Heart left ventricle (tissue), 16 donors: ENCODE results near the gene GDAP1L1. TPM values are rescaled to one million over a fixed set of nuclear protein-coding genes. Genes with fewer than 3 reads are reported as not detected.
"Not testable (repeated sequence)": the region's sequence is repeated elsewhere in the genome, so short reads cannot be mapped to it uniquely, and the experiment has no call there.

Experiments used
- ATAC-seq, 4 donors: fragments of 200-7000 bp; cut with Tn5 transposase; one replicate each; pipeline ENCODE4 v1.9.1; 2020 to 2022; ENCODE audit warnings: moderate library complexity in 4 of 4, mild to moderate bottlenecking in 3 of 4, moderate number of reproducible peaks in 1 of 4
- DNase-seq, 5 donors: peaks; one replicate each; pipeline ENCODE4 v3.0.0-alpha.2; 2020
- H3K27ac ChIP-seq, 12 donors: fragments of 200-600 bp; sonication (generic) in 4 of 12; one replicate each; pipeline versions ENCODE4 v1.5.0 to v1.8.0; 2016 to 2022; ENCODE audit warnings: mild to moderate bottlenecking in 2 of 12
- H3K27me3 ChIP-seq, 9 donors: fragments of 200-600 bp; sonication (generic) in 2 of 9; one replicate each; pipeline versions ENCODE4 v1.5.1 to v1.8.0; 2016 to 2022; ENCODE audit warnings: mild to moderate bottlenecking in 3 of 9
- H3K36me3 ChIP-seq, 9 donors: fragments of 200-600 bp; sonication (generic) in 2 of 9; one replicate each; pipeline versions ENCODE4 v1.5.0 to v1.8.0; 2018 to 2022; ENCODE audit warnings: mild to moderate bottlenecking in 2 of 9
- H3K4me1 ChIP-seq, 12 donors: fragments of 200-600 bp; sonication (generic) in 4 of 12; one replicate each; pipeline versions ENCODE4 v1.5.0 to v1.8.0; 2016 to 2022; ENCODE audit warnings: mild to moderate bottlenecking in 3 of 12
- H3K4me3 ChIP-seq, 12 donors: fragments of 200-600 bp; sonication (generic) in 4 of 12; one replicate each; pipeline versions ENCODE4 v1.5.0 to v1.8.0; 2017 to 2022; ENCODE audit warnings: mild to moderate bottlenecking in 9 of 12, moderate library complexity in 4 of 12
- H3K9me3 ChIP-seq, 12 donors: fragments of 200-600 bp; sonication (generic) in 4 of 12; one replicate each; pipeline versions ENCODE4 v1.5.0 to v1.8.0; 2016 to 2022; ENCODE audit warnings: mild to moderate bottlenecking in 1 of 12
- CTCF ChIP-seq, 12 donors: fragments of 200-600 bp; sonication (generic) in 4 of 12; IDR thresholded peaks; one replicate each; pipeline versions ENCODE4 v1.5.0 to v1.8.0; 2018 to 2022; ENCODE audit warnings: antibody characterized with exemption in 12 of 12, mild to moderate bottlenecking in 5 of 12
- POLR2A ChIP-seq, 2 donors: fragments of 450-650 bp; IDR thresholded peaks; one replicate each; pipeline ENCODE4 v1.6.1; 2017; ENCODE audit warnings: antibody characterized with exemption in 2 of 2, mild to moderate bottlenecking in 2 of 2, moderate library complexity in 2 of 2
- WGBS, 4 donors: extraction: QIAGEN DNeasy Blood & Tissue Kit in 2 of 4; methylation state at CpG; one replicate each; pipeline versions ENCODE4 v1.1.5 to v1.1.7; 2013 to 2018; 5-methylcytosine and 5-hydroxymethylcytosine counted together
- intact Hi-C, 10 donors: fragments of 100-400 bp; cut with DNase I; formaldehyde crosslinking; loops; one replicate each; pipeline versions ENCODE4 v1.11.1 to v1.14.2; 2022
- polyA plus RNA-seq, 2 donors: library from polyadenylated mRNA; stranded (reverse); fragments of 200-250 nt; gene quantifications; one replicate each; pipeline ENCODE4 v1.2.3, GENCODE V29; 2013
- total RNA-seq, 9 donors: library from RNA; depleted of rRNA in 2 of 9; stranded (reverse); fragments of >200 nt in 2 of 9; fragmentation: NEBNext Ultra II Directional in 3 of 9; extraction: Animal tissue kit (Norgen Biotek cat#: 25700) in 3 of 9; gene quantifications; one replicate each; pipeline versions ENCODE4 v1.1.0 to v1.2.4, GENCODE V29; 2016 to 2023
- donor health status: ischemic (EF 13 %, LVEDD 7.1; RV severe dilation, severe dysfunction).
- donor health status: healthy with polysubstance abuse.
- donor health status: DM: no; HTN: yes; CAD: no.
- donor health status: DM: no; HTN: no; CAD: no.
- donor health status: ischemic (EF 25% LVEDD 6.9; RV normal size, moderate dysfunction).
- donor health status: ischemic (EF 25% LVEDD 5.7; RV mildly dilated, moderate dysfunction).
- donor health status: healthy.
- donor health status: DM: yes; HTN: yes; CAD: no.
- donor health status: ischemic (EF 35%, LVEDD 5.7; RV mildly dilated, moderate dysfunction).
- donor health status: nonischemic (EF 11% LVEDD 7.7; RV severe dilation, severe dysfunction).
- donor health status: DM: yes; HTN: yes; CAD: no.
- donor health status: PGD.
- donor health status: ischemic (EF 29% LVEDD 5.4; RV normal size, mild dysfunction).
- donor health status: nonischemic (EF 23%, LVEDD 6.1; RV moderate dilation, normal function).

GDAP1L1 gene
- total and polyA plus RNA-seq, 11 donors = 0.12 to 0.67 (median 0.35) TPM; not detected in 2

DNA sequence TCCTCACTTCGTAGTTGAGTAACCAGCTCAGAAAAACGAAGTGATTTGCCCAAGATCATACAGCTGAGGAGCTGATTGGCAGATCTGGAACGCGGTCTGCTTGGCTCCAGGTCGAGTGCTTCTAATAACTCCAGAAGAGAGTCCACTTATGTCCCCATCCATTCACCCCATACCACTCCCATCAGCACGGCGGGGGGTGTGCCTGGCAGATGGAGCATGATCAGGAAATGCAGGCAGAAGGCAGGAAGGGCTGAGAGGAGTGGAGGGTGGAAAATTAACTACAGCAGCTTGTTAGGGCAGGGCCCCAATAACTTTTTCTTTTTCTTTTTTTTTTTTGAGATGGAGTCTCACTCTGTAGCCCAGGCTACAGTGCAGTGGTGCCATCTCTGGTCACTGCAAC lies 48.9 kb downstream of the GDAP1L1 start:
- TF ChIP-seq POLR2A (IDR thresholded peaks at IDR 0.05) (no peak), CTCF (IDR thresholded peaks at IDR 0.05) (no peak)
- Histone ChIP-seq H3K27ac (peak overlapping the region in 2 of 12 donors; percentile 8 to 55), H3K36me3 (no peaks in the 10 kb centered on the region), H3K9me3 (no peaks in the 10 kb centered on the region), H3K4me3 (no peak overlapping the region), H3K27me3 (no peaks in the 10 kb centered on the region), H3K4me1 (peaks cover 0 to 37% (median 7%) of the 10 kb centered on the region in 12 donors)
- WGBS, 4 donors = 42 to 57% (median 47%) methylated on average over 7 of the region's 7 CpGs
- peak in 2 of 5 donors; percentile 45 to 62 for DNase-seq
- intact Hi-C loops = no loop called here
- ATAC-seq = peak; percentile 76 to 87 (median 79)

- no peak for ATAC-seq
Observed at GRCh38 chr20:44297721-44298120, 50.6 kb downstream of the GDAP1L1 start.

DNA sequence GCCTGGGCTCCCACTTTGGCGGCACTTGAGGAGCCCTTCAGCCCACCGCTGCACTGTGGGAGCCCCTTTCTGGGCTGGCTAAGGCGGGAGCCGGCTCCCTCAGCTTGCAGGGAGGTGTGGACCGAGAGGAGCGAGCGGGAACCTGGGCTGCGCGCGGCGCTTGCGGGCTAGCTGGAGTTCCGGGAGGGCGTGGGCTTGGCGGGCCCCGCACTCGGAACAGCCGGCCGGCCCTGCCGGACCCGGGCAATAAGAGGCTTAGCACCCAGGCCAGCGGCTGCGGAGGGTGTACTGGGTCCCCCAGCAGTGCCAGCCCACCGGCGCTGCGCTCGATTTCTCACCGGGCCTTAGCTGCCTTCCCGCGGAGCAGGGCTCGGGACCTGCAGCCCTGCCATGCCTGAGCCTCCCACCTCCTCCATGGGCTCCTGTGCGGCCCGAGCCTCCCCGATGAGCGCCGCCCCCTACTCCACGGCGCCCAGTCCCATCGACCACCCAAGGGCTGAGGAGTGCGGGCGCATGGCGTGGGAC lies 52.0 kb downstream of the GDAP1L1 start:
- H3K36me3 ChIP-seq, H3K4me3 ChIP-seq, H3K27me3 ChIP-seq, H3K9me3 ChIP-seq, intact Hi-C loops, H3K27ac ChIP-seq, DNase-seq, ATAC-seq: not testable (repeated sequence)
- 87 to 96% (median 93%) methylated on average over 20 to 42 of the region's 42 CpGs for WGBS, 4 donors
- peaks cover 0 to 60% (median 11%) of the 10 kb centered on the region in 12 donors for H3K4me1 ChIP-seq

More at GRCh38 chr20:44297721-44298120, 50.6 kb downstream of the GDAP1L1 start:
- DNase-seq = no peak
- H3K4me3 ChIP-seq = no peak overlapping the region
- H3K36me3 ChIP-seq = no peaks in the 10 kb centered on the region
- no peak for TF ChIP-seq POLR2A (IDR thresholded peaks at IDR 0.05)
- TF ChIP-seq CTCF (IDR thresholded peaks at IDR 0.05) = no peak
- no peaks in the 10 kb centered on the region for H3K27me3 ChIP-seq
- no peaks in the 10 kb centered on the region for H3K9me3 ChIP-seq
- intact Hi-C loops = no loop called here
- 91 to 98% (median 95%) methylated on average over 4 of the region's 4 CpGs for WGBS, 4 donors
- H3K27ac ChIP-seq = no peak overlapping the region
- peaks cover 0 to 46% (median 9%) of the 10 kb centered on the region in 12 donors for H3K4me1 ChIP-seq

DNA sequence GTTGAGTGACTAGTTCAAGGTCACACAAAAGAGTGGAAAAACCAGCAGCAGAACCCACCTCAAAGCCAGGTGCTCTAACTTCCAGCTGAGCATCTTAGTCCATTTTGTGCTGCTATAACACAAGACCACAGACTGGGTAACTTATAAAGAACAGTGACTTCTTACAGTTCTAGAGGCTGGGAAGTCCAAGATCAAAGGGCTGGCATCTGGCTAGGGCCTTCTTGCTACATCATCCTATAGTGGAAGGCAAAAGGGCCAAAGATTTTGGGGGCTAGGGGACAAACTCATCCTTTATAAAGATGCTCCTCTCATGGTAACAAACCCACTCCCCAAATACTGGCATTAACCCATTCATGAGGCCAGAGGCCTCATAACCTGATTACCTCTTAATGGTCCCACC lies 54.2 kb downstream of the GDAP1L1 start:
- ATAC-seq (no peak), DNase-seq (no peak)
- Histone ChIP-seq H3K9me3 (no peaks in the 10 kb centered on the region), H3K4me3 (no peak overlapping the region), H3K27ac (peak overlapping the region in 4 of 12 donors; percentile 43 to 95 (median 72)), H3K27me3 (no peaks in the 10 kb centered on the region), H3K4me1 (peaks cover 0 to 64% (median 20%) of the 10 kb centered on the region in 12 donors), H3K36me3 (peaks cover 0 to 9% (median 3%) of the 10 kb centered on the region in 9 donors)
- TF ChIP-seq CTCF (IDR thresholded peaks at IDR 0.05) (no peak), POLR2A (IDR thresholded peaks at IDR 0.05) (no peak)
- intact Hi-C loops = loop anchor here in 2 of 10 donors (5.0 to 10.0 kb wide), 2 partner anchors 79 to 304 kb away; no protein-coding TSS in a partner anchor
